Muscle of leg (tissue), 11 donors: Measurements from ENCODE around the gene LRMDA. TPM values are rescaled to one million over a fixed set of nuclear protein-coding genes. Genes with fewer than 3 reads are reported as not detected.
A peak's percentile ranks its signal among the peaks of the same experiment; 100 is the strongest.

Experiments
- DNase-seq: peaks from one replicate; pipeline ENCODE4 v3.0.0; 2013
- H3K27ac ChIP-seq: one replicate; pipeline ENCODE4 v1.5.1; 2013; ENCODE audit warnings: mild to moderate bottlenecking, low read length, control low read depth
- H3K27me3 ChIP-seq: one replicate; pipeline ENCODE4 v1.6.1; 2013; ENCODE audit warnings: low read length; ENCODE audit not compliant: control insufficient read depth, insufficient read depth
- H3K36me3 ChIP-seq: one replicate; pipeline ENCODE4 v1.6.1; 2013; ENCODE audit warnings: low read length; ENCODE audit not compliant: control insufficient read depth, insufficient read depth
- H3K4me1 ChIP-seq: one replicate; pipeline ENCODE4 v1.6.1; 2013; ENCODE audit warnings: low read length; ENCODE audit not compliant: control insufficient read depth, insufficient read depth
- H3K4me3 ChIP-seq: one replicate; pipeline ENCODE4 v1.5.1; 2013; ENCODE audit warnings: low read length, control low read depth
- H3K9me3 ChIP-seq: replicated peaks from 2 replicates; pipeline ENCODE4 v1.6.1; 2013; ENCODE audit warnings: low read depth, low read length; ENCODE audit not compliant: control insufficient read depth
- WGBS: methylation state at CpG from one replicate; pipeline ENCODE4 v1.1.5; 2013; ENCODE audit warnings: missing lambda C conversion rate; ENCODE audit not compliant: insufficient coverage; 5-methylcytosine and 5-hydroxymethylcytosine counted together
- polyA plus RNA-seq, 8 donors: library from polyadenylated mRNA; unstranded; fragments of 120-200 nt; gene quantifications; one replicate each; pipeline versions ENCODE4 v1.2.1 to v1.2.3, GENCODE V29; 2013; ENCODE audit warnings: inconsistent platforms in 1 of 8, low replicate concordance in 1 of 8; ENCODE audit not compliant: insufficient read length in 8 of 8, insufficient read depth in 1 of 8
- total RNA-seq: library from RNA; stranded (reverse); fragments of 120-200 nt; gene quantifications from one replicate; pipeline ENCODE4 v1.2.4, GENCODE V29; 2013

Gene LRMDA
- total and polyA plus RNA-seq, 9 donors: 4.8 to 7.9 (median 5.7) TPM

DNA sequence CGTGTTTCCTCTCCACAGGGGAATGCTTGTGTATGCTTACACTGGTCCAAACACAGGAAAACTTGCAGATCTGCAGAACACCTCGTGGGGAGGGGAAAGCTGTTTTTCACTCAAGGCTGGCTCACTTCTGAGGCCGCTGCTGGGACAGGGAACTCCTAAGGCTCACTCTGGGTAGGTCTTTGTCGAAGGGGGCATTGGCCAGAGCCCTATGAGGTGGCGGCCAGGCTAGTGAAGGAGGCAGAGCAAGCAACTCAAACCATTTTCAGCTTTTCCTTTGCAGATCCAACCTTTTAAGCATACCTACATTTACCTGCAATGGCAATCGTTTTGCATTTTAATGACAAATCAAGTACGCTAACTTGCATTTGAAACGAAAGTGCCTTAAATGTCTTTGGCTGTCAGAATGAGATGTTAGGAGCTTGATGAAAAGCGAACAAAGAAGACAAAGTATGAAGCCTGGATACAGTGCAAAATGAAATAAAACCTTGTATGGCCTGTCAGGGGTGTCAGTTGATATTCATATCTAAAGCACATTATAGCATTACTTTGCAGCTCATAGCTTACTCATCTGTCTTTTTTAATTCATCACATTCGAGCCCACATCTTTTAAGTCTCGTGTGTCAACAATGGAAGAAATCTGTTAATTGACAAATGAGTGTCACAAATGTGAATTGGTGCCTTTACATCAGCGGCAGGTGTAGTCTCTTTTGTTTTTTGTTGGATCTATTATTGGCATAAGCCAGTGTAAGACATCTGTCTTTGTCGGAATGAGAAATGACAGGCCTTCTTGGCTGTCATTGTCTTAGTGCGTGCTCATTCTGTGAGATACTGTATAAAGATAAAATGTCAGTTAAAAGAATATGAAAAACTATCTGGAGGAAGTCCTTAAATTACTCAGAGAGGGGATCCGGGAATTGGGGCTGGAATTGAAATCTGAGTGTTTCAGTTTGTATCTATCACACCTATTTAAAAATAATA lies 30.5 kb downstream of the LRMDA start:
- no peak for DNase-seq
- H3K36me3 ChIP-seq: no peaks in the 10 kb centered on the region
- no peaks in the 10 kb centered on the region for H3K27me3 ChIP-seq
- H3K9me3 ChIP-seq: no peaks in the 10 kb centered on the region
- H3K4me3 ChIP-seq: no peak overlapping the region
- H3K4me1 ChIP-seq: peaks cover 2% of the 10 kb centered on the region
- H3K27ac ChIP-seq: no peak overlapping the region
- 75% methylated on average over 8 of the region's 15 CpGs for whole genome bisulfite sequencing

DNA sequence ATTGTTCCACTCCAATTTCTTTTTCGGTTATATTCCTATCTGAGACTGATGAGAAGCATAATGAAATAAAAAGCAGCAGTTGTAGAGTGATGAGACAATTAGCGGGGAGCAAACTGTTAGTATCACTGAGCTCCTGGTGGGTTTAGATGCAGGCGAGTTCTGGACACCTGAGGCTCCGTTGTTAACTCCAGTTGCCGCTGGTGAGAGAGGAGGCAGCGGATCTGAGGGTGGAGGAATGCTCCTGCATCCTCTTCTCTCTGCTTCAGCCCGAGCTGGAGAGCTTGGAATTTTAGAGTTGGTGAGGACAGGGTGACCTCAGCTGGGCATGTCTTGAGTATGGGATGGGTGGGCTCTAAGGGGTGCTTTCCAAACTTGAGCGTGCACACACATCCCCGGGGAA lies 31.4 kb downstream of the LRMDA start:
- Histone ChIP-seq H3K27ac (no peak overlapping the region), H3K27me3 (no peaks in the 10 kb centered on the region), H3K9me3 (no peaks in the 10 kb centered on the region), H3K4me1 (peaks cover 2% of the 10 kb centered on the region), H3K4me3 (no peak overlapping the region), H3K36me3 (no peaks in the 10 kb centered on the region)
- 76% methylated on average over 8 of the region's 9 CpGs for WGBS
- DNase-seq: no peak

DNA sequence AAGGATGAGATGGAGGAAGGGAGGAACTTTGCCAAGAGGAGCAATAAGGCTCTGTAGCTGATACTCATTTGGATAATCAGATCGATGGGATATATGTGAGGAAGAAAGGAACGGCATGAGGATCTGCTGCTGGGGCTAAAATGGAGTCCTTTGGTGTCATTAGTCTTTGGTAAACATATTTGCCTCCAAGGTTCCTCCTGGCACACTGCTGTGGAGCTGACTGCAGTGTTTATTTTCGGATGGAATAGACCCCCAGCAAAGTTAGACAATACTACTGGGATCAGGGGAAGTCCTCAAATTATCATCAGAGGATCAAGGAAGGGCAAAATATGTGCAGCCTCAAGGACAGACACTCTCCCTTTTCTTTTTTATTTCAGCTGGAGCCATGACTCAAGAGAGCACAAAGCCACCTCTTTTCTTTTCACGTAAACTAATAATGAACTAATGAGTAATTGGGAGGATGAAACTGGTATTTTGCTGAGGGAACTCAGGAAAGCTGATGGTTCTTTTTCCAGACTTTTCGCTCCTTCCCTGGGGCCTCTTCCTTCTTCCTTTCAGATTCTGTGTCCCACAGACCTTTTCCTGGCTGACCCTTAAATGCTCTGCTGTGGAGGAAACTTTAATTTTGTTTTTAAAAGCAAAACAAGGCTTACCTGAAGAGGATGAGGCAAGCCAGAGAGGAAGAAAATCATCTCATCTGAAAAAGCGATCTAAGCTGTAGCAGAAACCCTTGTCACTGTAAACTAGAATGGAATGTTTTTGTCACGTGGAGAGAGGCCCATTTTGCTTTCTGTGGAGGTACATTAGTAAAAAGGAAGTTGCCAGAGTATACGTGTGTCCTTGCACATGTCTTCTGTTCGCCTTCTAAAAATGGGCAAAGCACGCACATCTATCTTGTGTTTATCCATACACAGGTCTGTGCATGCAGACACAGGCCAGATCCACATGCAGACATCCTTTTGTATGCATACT lies 33.3 kb downstream of the LRMDA start:
- no peaks in the 10 kb centered on the region for H3K36me3 ChIP-seq
- peaks cover 9% of the 10 kb centered on the region for H3K4me1 ChIP-seq
- DNase-seq: peak; percentile 68
- H3K4me3 ChIP-seq: no peak overlapping the region
- H3K9me3 ChIP-seq: no peaks in the 10 kb centered on the region
- H3K27me3 ChIP-seq: no peaks in the 10 kb centered on the region
- H3K27ac ChIP-seq: peak overlapping the region; percentile 65
- 52% methylated on average over 7 of the region's 10 CpGs for WGBS

DNA sequence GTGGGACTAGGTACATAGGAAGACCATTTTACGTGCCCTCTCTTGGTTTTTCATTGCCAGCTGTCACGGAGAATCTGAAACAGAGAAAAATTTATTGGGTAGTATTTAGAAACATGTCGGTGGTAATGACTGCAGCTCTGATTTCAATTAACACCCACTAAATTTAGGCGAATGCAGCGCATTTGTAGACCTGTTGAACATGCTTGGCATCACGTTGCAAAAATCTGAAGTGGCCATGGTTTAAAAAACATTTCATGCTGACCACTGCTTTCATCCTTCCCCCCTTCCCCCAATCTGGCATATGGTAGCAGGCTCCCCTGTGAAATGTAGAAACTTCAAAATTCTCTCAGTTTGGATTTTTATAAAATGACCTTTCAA lies 34.0 kb downstream of the LRMDA start:
- 67% methylated on average over 2 of the region's 6 CpGs for WGBS
- peaks cover 10% of the 10 kb centered on the region for H3K4me1 ChIP-seq
- no peak for DNase-seq
- H3K27me3 ChIP-seq: no peaks in the 10 kb centered on the region
- H3K36me3 ChIP-seq: no peaks in the 10 kb centered on the region
- peak overlapping the region; percentile 65 for H3K27ac ChIP-seq
- no peak overlapping the region for H3K4me3 ChIP-seq
- no peaks in the 10 kb centered on the region for H3K9me3 ChIP-seq

DNA sequence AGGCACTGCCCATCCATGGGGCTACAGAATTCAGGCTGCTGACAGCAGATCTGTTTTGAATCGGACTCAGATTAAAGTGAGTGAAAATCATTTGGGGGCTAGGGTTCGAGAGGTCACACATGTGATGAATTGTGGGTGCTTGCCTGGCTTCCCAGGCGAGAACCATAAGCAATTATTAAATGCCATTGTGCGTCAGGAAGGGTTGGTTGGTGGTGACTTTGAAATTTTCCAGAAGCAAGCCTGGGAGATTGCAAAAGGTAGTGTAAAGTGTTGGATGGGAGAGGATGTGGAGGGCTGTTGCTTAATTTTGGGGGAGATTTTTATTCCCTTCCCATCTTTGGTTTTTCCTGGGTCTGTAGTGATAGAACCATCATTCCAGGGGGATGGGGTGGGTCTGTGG lies 34.6 kb downstream of the LRMDA start:
- no peak overlapping the region for H3K4me3 ChIP-seq
- no peak overlapping the region for H3K27ac ChIP-seq
- H3K27me3 ChIP-seq: no peaks in the 10 kb centered on the region
- H3K9me3 ChIP-seq: no peaks in the 10 kb centered on the region
- no peaks in the 10 kb centered on the region for H3K36me3 ChIP-seq
- DNase-seq: no peak
- peaks cover 14% of the 10 kb centered on the region for H3K4me1 ChIP-seq
- WGBS: 87% methylated on average over 4 of the region's 4 CpGs

DNA sequence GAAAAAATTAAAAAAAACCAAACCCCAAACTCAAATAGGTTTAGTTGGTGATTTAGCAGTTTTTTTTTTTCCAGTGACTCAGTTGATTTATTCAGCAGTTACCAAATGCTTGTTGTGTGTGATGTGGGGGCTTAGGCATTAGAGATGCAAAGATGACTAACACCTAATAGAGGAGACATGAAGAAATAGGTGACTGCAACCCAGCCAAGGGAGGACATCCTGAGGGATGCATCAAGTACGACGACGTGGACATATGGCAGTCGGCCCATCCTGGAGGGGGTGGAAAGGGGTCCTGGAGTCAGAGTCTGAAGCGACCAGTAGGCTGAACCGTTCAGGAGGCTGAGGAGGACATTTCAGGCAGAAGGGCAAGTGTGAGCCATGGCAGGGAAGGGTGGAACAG lies 35.5 kb downstream of the LRMDA start:
- Histone ChIP-seq H3K4me3 (no peak overlapping the region), H3K27me3 (no peaks in the 10 kb centered on the region), H3K4me1 (peaks cover 14% of the 10 kb centered on the region), H3K36me3 (no peaks in the 10 kb centered on the region), H3K27ac (no peak overlapping the region), H3K9me3 (no peaks in the 10 kb centered on the region)
- 62% methylated on average over 6 of the region's 6 CpGs for WGBS
- DNase-seq: no peak

DNA sequence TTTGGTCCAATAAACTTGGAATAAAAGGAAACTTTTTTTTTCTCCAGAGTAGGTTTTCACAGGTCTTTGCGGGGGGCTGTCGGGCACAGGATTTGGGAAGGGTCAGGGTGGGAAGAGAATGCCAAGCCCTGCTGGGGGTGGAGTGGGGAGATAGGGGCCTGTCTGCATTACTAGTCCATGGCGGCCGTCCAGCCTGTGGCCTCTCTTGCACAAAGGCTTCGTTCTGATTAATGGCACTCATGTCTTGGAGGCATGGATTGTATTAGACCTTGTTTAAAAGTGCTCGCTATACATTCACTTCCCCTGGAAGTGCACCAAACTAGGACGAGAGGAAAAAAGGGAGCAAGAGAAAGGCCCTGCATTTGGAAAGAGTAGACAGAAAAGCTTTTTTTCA lies 37.2 kb downstream of the LRMDA start:
- Histone ChIP-seq H3K4me1 (peaks cover 14% of the 10 kb centered on the region), H3K4me3 (no peak overlapping the region), H3K27ac (no peak overlapping the region), H3K27me3 (no peaks in the 10 kb centered on the region), H3K36me3 (no peaks in the 10 kb centered on the region), H3K9me3 (no peaks in the 10 kb centered on the region)
- DNase-seq: no peak
- no CpG with 5 or more reads among the region's 7 CpGs for WGBS

DNA sequence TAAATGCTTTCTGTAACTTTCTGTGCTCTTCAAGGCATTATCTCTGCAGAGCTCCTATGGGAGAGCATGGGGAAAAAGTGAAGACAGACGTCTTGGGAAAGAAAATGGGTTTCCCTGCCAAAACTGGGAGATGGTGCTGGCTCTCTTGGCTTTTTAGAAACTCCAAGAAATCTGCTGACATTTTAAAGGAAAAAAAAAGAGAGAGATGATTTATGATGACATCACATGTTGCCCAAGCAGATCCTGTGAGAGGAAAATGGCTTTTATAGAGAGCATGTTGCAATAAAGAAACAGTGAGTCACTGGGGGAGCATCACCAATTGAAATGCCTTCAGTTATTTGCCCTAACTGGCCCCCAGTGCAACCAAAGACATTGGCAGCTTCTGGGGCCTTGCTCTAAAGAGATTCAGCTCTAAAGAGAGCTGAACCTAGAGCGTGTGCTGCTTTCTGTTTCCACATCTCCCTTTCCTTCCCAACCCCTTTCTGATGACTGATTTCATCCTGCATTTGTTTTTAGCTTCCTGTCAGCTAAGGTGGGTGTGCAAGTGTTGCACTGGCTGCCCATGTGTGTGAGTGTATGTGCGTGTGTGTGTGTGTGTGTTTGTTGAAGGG lies 37.7 kb downstream of the LRMDA start:
- Histone ChIP-seq H3K27me3 (no peaks in the 10 kb centered on the region), H3K4me3 (no peak overlapping the region), H3K27ac (peak overlapping the region; percentile 49), H3K36me3 (no peaks in the 10 kb centered on the region), H3K4me1 (peaks cover 14% of the 10 kb centered on the region), H3K9me3 (no peaks in the 10 kb centered on the region)
- WGBS: 71% methylated on average over 1 of the region's 3 CpGs
- DNase-seq: peak; percentile 91

DNA sequence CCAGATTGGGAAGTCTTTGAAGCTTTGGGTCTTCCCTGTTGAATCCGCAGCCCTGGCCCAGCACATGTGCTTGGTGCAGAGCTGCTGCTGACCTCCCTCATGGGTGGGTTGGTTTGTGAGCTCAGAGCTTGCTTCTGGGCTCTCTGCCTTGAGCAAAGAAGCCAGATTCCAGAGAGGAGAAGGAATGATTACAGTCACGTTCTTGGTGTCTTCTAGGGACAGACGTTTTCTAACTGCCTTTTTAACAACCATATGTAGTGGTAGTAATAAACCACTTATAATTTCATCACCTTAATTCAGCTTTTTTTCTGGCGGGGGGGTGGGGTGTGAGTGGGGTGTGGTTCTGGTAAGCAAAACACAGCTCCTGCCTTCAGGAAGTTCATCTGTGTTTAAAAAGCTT lies 39.5 kb downstream of the LRMDA start:
- Histone ChIP-seq H3K4me1 (peaks cover 12% of the 10 kb centered on the region), H3K9me3 (no peaks in the 10 kb centered on the region), H3K4me3 (no peak overlapping the region), H3K27ac (no peak overlapping the region), H3K27me3 (no peaks in the 10 kb centered on the region), H3K36me3 (no peaks in the 10 kb centered on the region)
- 50% methylated on average over 1 of the region's 4 CpGs for WGBS
- DNase-seq: peak; percentile 90

DNA sequence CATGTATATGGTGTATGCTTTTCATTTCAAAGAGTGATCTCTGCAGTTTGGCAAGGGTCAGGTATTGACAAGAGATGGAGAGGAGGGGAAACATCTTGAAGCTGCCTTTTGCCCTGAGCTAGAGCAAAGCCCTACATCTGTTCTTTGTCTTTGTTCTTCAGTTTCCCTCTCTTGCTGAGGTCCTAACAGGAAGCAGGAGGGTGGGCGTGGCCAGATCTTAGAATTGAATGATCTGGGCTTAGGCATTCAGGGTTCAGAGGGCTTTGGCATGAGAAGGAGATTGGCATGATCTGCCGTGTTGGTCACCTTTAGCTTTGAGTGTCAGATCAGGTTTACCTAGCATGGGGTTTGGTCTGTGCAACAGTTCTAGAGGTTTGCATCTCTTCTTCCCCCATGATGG lies 41.3 kb downstream of the LRMDA start:
- no peak for DNase-seq
- Histone ChIP-seq H3K27ac (no peak overlapping the region), H3K4me3 (no peak overlapping the region), H3K9me3 (no peaks in the 10 kb centered on the region), H3K4me1 (peaks cover 12% of the 10 kb centered on the region), H3K36me3 (no peaks in the 10 kb centered on the region), H3K27me3 (no peaks in the 10 kb centered on the region)
- no CpG with 5 or more reads among the region's 2 CpGs for WGBS
